ENCODE measurements around the gene KCNMA1.

DNA sequence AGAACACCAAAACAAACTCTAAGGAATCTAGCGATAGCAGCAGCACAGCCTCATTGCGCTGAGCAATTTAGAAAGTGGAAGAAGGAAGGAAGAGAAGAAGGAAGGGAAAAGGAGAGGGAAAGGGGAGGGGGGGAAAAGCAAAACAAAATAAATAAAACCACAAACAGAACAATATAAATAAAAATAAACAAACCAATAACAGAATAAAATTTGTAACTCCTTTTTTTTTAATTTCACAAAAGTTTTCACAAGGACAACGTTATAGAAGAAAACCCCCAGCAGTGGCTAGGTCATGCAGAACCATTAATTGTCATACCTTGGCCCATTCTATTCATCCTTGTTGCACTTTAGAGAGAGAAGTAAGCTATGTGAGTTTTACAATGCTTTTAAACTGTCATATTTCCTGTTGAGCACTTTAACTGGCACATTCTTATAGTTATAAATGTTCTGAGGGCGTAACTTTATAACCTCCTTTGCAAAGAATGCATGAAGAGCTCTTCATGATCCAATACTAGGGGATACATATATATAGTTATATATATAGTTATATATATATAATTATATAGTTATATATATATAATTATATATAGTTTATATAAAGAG lies 752.8 kb downstream of the KCNMA1 start:
- no peak for TF ChIP-seq TEAD4 (IDR thresholded peaks at IDR 0.05)
- TF ChIP-seq YY1 (IDR thresholded peaks at IDR 0.05; ENCODE audit: low read depth), result no peak
- TF ChIP-seq, protein P1, sequence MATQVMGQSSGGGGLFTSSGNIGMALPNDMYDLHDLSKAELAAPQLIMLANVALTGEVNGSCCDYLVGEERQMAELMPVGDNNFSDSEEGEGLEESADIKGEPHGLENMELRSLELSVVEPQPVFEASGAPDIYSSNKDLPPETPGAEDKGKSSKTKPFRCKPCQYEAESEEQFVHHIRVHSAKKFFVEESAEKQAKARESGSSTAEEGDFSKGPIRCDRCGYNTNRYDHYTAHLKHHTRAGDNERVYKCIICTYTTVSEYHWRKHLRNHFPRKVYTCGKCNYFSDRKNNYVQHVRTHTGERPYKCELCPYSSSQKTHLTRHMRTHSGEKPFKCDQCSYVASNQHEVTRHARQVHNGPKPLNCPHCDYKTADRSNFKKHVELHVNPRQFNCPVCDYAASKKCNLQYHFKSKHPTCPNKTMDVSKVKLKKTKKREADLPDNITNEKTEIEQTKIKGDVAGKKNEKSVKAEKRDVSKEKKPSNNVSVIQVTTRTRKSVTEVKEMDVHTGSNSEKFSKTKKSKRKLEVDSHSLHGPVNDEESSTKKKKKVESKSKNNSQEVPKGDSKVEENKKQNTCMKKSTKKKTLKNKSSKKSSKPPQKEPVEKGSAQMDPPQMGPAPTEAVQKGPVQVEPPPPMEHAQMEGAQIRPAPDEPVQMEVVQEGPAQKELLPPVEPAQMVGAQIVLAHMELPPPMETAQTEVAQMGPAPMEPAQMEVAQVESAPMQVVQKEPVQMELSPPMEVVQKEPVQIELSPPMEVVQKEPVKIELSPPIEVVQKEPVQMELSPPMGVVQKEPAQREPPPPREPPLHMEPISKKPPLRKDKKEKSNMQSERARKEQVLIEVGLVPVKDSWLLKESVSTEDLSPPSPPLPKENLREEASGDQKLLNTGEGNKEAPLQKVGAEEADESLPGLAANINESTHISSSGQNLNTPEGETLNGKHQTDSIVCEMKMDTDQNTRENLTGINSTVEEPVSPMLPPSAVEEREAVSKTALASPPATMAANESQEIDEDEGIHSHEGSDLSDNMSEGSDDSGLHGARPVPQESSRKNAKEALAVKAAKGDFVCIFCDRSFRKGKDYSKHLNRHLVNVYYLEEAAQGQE (IDR thresholded peaks at IDR 0.05; ENCODE audit: low read depth), result no peak
- TF ChIP-seq, protein P2, sequence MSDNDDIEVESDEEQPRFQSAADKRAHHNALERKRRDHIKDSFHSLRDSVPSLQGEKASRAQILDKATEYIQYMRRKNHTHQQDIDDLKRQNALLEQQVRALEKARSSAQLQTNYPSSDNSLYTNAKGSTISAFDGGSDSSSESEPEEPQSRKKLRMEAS (IDR thresholded peaks at IDR 0.05), result no peak
- TF ChIP-seq CREB1 (IDR thresholded peaks at IDR 0.05; ENCODE audit: low read depth), result no peak
- TF ChIP-seq EP300 (IDR thresholded peaks at IDR 0.05; ENCODE audit: borderline replicate concordance), result no peak
- TF ChIP-seq, protein P3, sequence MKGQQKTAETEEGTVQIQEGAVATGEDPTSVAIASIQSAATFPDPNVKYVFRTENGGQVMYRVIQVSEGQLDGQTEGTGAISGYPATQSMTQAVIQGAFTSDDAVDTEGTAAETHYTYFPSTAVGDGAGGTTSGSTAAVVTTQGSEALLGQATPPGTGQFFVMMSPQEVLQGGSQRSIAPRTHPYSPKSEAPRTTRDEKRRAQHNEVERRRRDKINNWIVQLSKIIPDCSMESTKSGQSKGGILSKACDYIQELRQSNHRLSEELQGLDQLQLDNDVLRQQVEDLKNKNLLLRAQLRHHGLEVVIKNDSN (IDR thresholded peaks at IDR 0.05), result no peak
- TF ChIP-seq RAD21 (IDR thresholded peaks at IDR 0.05; ENCODE audit: low read depth), result no peak
- no peak for TF ChIP-seq EGR1 (IDR thresholded peaks at IDR 0.05)
- TF ChIP-seq FOXM1 (IDR thresholded peaks at IDR 0.05; ENCODE audit: borderline replicate concordance, low read depth), result no peak
- no peak for TF ChIP-seq TCF12 (IDR thresholded peaks at IDR 0.05; ENCODE audit: low read depth)
- TF ChIP-seq TAF1 (IDR thresholded peaks at IDR 0.05; ENCODE audit: low read depth), result no peak
- no peak for TF ChIP-seq CEBPB (IDR thresholded peaks at IDR 0.05)
- TF ChIP-seq NFIC (IDR thresholded peaks at IDR 0.05), result no peak

Measured in Ishikawa (cell line).